Esophagus (tissue), 2 donors: ENCODE data around the gene KIAA1191. TPM values are rescaled to one million over a fixed set of nuclear protein-coding genes. Genes with fewer than 3 reads are reported as not detected.

Experiments used
- H3K27ac ChIP-seq, 2 donors: one replicate each; pipeline ENCODE4 v1.5.1; 2013; ENCODE audit warnings: low read depth in 2 of 2, mild to moderate bottlenecking in 2 of 2, inconsistent platforms in 1 of 2, low read length in 1 of 2, moderate library complexity in 1 of 2
- H3K27me3 ChIP-seq, 2 donors: one replicate each; pipeline ENCODE4 v1.6.1; 2013; ENCODE audit warnings: low read length in 2 of 2, control low read depth in 1 of 2, mild to moderate bottlenecking in 1 of 2; ENCODE audit not compliant: insufficient read depth in 2 of 2, control insufficient read depth in 1 of 2
- H3K36me3 ChIP-seq, 2 donors: one replicate each; pipeline ENCODE4 v1.6.1; 2013; ENCODE audit warnings: low read length in 1 of 2; ENCODE audit not compliant: control insufficient read depth in 2 of 2, insufficient read depth in 2 of 2
- H3K4me1 ChIP-seq, 2 donors: one replicate each; pipeline ENCODE4 v1.6.1; 2013; ENCODE audit warnings: low read length in 1 of 2; ENCODE audit not compliant: control insufficient read depth in 2 of 2, insufficient read depth in 2 of 2
- H3K4me3 ChIP-seq, 2 donors: one replicate each; pipeline ENCODE4 v1.5.1; 2013; ENCODE audit warnings: low read length in 2 of 2, mild to moderate bottlenecking in 2 of 2, low read depth in 1 of 2, moderate library complexity in 1 of 2
- H3K9me3 ChIP-seq, 2 donors: one replicate each; pipeline ENCODE4 v1.6.1; 2013; ENCODE audit warnings: mild to moderate bottlenecking in 2 of 2, low read depth in 1 of 2, low read length in 1 of 2, moderate library complexity in 1 of 2; ENCODE audit not compliant: control insufficient read depth in 2 of 2, insufficient read depth in 1 of 2
- WGBS, 2 donors: extraction: QIAGEN DNeasy Blood & Tissue Kit; methylation state at CpG; one replicate each; pipeline ENCODE4 v1.1.7; 2013; 5-methylcytosine and 5-hydroxymethylcytosine counted together
- polyA plus RNA-seq, 2 donors: library from polyadenylated mRNA; stranded (reverse); fragments of 200-250 nt; gene quantifications; one replicate each; pipeline ENCODE4 v1.2.3, GENCODE V29; 2013
- donor health status: healthy with polysubstance abuse.
- donor health status: Bipolar disorder and iron deficiency.

The KIAA1191 gene
- polyA plus RNA-seq, 2 donors = 41.8 to 44.4 TPM

DNA sequence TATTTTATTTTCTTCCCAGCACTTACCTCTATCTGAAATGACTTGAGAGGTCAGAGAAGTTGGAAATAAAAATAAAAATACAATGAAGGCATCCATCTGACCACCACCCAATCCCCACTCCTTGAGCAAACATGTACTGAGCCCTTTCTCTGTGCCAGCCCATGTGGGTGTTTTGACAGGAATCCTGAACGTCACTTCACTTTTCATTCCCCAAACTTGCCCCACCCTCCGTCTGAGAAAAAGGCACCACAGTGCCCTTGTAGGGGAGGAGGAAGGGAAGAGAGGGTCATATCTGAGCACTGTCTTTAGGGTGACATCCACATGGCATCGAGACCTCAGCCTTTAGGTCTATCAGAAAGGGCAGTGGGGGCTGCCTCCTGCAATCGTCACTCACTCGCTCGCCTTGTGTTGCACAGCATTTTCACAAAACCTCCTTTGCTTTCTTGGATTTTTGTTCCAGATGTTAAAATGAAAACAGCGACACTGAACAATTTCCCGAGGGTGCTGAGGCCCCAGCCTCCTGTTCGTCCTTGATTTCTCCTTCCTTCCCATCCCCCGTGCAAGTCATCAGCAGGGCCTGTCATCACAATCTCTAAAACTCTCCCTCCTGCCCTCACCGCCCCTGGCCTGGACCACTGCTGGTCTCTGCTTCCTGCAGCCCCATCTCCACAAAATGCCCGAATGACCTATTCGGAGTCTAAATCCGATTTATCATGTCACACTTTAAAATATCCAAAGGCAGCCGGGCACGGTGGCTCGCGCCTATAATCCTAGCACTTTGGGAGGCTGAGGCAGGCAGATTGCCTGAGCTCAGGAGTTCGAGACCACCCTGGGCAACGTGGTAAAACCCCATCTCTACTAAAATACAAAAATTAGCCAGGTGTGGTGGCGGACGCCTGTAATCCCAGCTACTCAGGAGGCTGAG lies 40.0 kb upstream of the KIAA1191 start:
- H3K4me1 ChIP-seq = peaks cover 4 to 22% of the 10 kb centered on the region in 2 donors

GRCh38 chr5:176400382-176401156 lies 39.0 kb upstream of the KIAA1191 start:
- WGBS, 2 donors = 53 to 56% methylated on average over 17 of the region's 17 CpGs
- peaks cover 4 to 17% of the 10 kb centered on the region in 2 donors for H3K4me1 ChIP-seq
- peaks cover under 1 to 31% of the 10 kb centered on the region in 2 donors for H3K36me3 ChIP-seq
- no peaks in the 10 kb centered on the region for H3K27me3 ChIP-seq
- H3K9me3 ChIP-seq = no peaks in the 10 kb centered on the region
- H3K4me3 ChIP-seq = no peak overlapping the region
- H3K27ac ChIP-seq = peak overlapping the region; percentile 87 to 94

More for the DNA sequence above, 40.0 kb upstream of the KIAA1191 start:
- H3K4me3 ChIP-seq = no peak overlapping the region
- H3K27me3 ChIP-seq = no peaks in the 10 kb centered on the region
- H3K27ac ChIP-seq = peak overlapping the region; percentile 87 to 94
- H3K9me3 ChIP-seq = no peaks in the 10 kb centered on the region
- peaks cover 0 to 35% of the 10 kb centered on the region in 2 donors for H3K36me3 ChIP-seq
- WGBS, 2 donors = 80 to 83% methylated on average over 22 of the region's 22 CpGs

DNA sequence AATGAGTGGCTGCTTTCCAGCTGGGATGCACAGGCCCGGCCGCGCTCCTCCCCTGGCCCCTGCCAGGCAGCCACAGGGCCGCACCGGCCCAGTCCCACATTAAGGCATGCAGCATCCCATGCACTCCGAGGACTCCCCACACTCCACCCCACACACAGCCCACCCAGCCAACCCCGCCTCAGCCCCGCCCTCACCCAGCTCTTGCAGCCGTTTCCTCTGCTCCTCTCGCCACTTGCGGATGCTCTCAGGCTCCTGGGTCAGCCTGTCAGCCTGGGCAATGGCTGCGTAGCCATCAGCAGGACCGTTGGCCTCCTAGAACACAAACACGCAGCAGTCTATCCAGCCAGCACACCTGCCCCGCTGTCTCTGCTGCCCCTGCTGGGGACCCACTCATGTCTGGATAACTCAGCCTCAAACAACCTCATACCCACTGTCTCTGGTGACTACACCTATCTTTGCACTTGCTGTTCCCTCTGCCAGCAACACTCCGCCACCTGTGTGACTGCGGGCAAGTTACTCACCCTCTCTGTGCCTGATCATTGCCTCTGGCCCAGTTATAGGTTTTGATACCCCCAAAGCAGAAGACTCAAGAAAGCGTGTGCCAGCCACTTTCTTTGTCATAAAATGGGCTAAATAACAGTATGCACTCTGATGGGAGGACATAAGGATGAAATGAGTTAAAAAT lies 36.3 kb upstream of the KIAA1191 start:
- Histone ChIP-seq H3K27ac (no peak overlapping the region), H3K27me3 (no peaks in the 10 kb centered on the region), H3K4me3 (no peak overlapping the region), H3K36me3 (peaks cover 7 to 38% of the 10 kb centered on the region in 2 donors), H3K4me1 (peaks cover 2 to 13% of the 10 kb centered on the region in 2 donors), H3K9me3 (no peaks in the 10 kb centered on the region)
- 92% methylated on average over 18 of the region's 18 CpGs for WGBS, 2 donors

DNA sequence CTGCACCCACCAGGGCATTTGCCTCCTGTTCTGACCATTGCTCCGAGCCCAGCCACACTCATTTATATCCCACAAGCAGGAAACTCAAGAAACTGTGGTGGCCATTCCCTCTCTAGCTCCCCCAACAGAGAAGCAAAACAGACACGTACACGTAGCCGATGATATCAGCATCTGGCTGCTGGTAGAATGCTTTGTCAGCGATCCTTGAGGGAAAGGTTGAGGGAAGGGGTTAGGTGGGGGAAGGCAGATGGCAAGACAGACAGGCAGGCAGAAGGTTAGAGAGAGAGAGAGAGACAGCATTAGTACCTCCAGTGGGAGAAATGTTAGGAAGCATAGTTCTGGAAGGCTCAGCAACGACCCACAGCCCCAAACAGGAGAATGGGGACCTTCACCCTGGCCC lies 34.8 kb upstream of the KIAA1191 start:
- no peak overlapping the region for H3K4me3 ChIP-seq
- peak overlapping the region in 1 of 2 donors; percentile 34 for H3K27ac ChIP-seq
- peaks cover 7 to 50% of the 10 kb centered on the region in 2 donors for H3K36me3 ChIP-seq
- 65 to 76% methylated on average over 6 of the region's 6 CpGs for WGBS, 2 donors
- H3K9me3 ChIP-seq = no peaks in the 10 kb centered on the region
- peaks cover 0 to 6% of the 10 kb centered on the region in 2 donors for H3K4me1 ChIP-seq
- H3K27me3 ChIP-seq = no peaks in the 10 kb centered on the region

DNA sequence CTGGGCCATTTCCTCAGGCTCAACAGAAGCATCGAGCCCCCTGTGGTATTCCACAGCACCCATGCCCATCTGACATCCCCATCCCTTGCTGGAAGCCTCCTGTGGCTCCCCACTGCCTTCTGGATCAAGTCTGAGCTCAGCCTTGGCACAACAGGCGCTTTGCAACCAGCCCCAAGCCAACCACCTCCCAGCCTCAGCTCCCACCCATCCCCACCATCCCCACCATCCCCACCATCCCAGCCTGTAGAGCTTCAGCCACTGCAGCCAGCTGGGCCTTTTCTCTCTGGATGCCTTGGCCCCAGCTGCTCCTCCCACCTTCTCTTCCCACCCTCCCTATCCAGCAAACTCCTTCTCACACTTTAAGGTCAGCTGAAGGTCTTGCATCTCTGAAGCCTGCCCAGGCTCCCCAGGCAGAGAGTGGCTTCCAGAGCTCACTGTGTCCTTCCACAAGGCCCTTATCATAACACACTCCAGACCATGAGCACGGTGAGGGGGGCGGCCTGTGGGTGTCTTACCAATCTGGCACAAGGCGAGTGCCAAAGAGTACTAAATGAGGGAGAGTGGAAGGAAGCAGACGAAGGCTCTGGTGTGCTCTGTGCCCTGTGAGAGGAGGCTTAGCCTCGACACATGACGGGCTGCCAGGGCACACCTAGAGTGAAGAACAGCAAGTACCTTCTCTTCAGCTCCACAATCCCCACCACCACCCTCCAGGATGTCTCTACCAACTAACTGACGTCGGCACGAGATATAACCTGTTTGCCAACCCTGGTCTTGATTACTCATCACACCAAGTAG lies 33.5 kb upstream of the KIAA1191 start:
- H3K36me3 ChIP-seq = peaks cover 7 to 48% of the 10 kb centered on the region in 2 donors
- no peak overlapping the region for H3K4me3 ChIP-seq
- WGBS, 2 donors = 76% methylated on average over 11 of the region's 11 CpGs
- peak overlapping the region in 1 of 2 donors; percentile 47 for H3K27ac ChIP-seq
- H3K27me3 ChIP-seq = no peaks in the 10 kb centered on the region
- no peaks in the 10 kb centered on the region for H3K4me1 ChIP-seq
- H3K9me3 ChIP-seq = no peaks in the 10 kb centered on the region

- no peak overlapping the region for H3K4me3 ChIP-seq
- H3K27ac ChIP-seq = no peak overlapping the region
- no peaks in the 10 kb centered on the region for H3K4me1 ChIP-seq
- no peaks in the 10 kb centered on the region for H3K9me3 ChIP-seq
- H3K36me3 ChIP-seq = peaks cover 7 to 48% of the 10 kb centered on the region in 2 donors
- WGBS, 2 donors = 92% methylated on average over 9 of the region's 9 CpGs
- H3K27me3 ChIP-seq = no peaks in the 10 kb centered on the region
Measured at GRCh38 chr5:176394096-176394495, 32.5 kb upstream of the KIAA1191 start.

DNA sequence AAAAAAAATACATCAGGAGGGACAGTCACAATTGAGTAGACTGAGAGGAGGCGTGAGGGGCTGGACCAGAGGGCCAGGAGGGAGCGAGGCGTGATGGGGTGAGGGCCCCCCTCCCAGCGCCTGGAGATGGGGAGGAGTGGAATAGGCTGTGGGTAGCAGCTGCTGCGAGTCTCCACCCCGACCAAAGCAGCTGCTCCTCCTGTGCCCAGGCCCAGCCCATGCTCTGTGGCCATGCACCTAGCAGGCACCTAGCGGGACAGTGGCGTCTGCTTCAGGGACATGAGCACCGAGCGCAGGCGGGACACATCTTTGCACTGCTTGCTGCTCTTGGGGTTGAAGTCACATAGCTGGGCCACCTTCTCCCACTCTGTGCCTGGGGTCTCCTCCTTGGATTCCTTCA lies 31.0 kb upstream of the KIAA1191 start:
- no peak overlapping the region for H3K27ac ChIP-seq
- H3K36me3 ChIP-seq = peaks cover 7 to 42% of the 10 kb centered on the region in 2 donors

DNA sequence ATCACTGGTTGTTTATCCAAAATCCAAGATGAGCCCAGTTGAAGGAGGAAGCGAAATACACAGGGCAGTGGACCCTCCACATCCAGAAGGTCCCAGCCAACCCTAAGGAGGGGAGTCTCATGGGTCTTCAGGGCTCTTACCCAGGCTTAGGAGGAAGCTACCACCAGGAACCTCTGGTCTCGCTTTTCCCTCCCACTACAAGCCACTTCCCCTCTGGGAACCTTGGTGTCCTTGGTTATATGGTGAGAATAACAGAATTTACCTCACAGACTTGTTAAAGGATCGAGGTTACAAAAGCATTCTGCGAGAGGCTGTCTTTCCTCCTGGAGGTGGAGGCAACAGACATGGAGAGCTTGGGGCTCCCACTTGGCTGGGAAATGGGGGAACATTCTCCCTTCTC lies 30.4 kb upstream of the KIAA1191 start:
- Histone ChIP-seq H3K4me3 (no peak overlapping the region), H3K9me3 (no peaks in the 10 kb centered on the region), H3K36me3 (peaks cover 7 to 39% of the 10 kb centered on the region in 2 donors), H3K27me3 (no peaks in the 10 kb centered on the region), H3K27ac (peak overlapping the region in 1 of 2 donors; percentile 0), H3K4me1 (no peaks in the 10 kb centered on the region)
- WGBS, 2 donors = 90 to 91% methylated on average over 4 of the region's 4 CpGs

More for the DNA sequence above, 31.0 kb upstream of the KIAA1191 start:
- 88 to 93% methylated on average over 10 to 11 of the region's 11 CpGs for WGBS, 2 donors
- Histone ChIP-seq H3K4me3 (no peak overlapping the region), H3K27me3 (no peaks in the 10 kb centered on the region), H3K4me1 (no peaks in the 10 kb centered on the region), H3K9me3 (no peaks in the 10 kb centered on the region)
